DND-41 (cell line): ENCODE data around the gene IGFBP7.

Experiments used
- ATAC-seq: fragments of 200-7000 bp; cut with Tn5 transposase; 3 replicates; pipeline ENCODE4 v1.9.1; 2021; ENCODE audit warnings: low read depth; ENCODE audit not compliant: insufficient read depth
- DNase-seq: peaks from one replicate; pipeline ENCODE4 v3.0.0-alpha.2; 2020
- H2AFZ ChIP-seq: 2 replicates; pipeline ENCODE4 v1.6.0; 2012; ENCODE audit warnings: low read depth, low read length
- H3K27ac ChIP-seq: 2 replicates; pipeline ENCODE4 v1.5.1; 2012; ENCODE audit warnings: low read length, inconsistent platforms
- H3K27me3 ChIP-seq: fragments of 200-600 bp; sonication (generic); 2 replicates; pipeline ENCODE4 v1.6.0; 2012; ENCODE audit warnings: low read length, mild to moderate bottlenecking, inconsistent platforms; ENCODE audit not compliant: insufficient read depth, poor library complexity
- H3K36me3 ChIP-seq: 2 replicates; pipeline ENCODE4 v1.5.1; 2012; ENCODE audit warnings: low read length, inconsistent platforms; ENCODE audit not compliant: insufficient read depth
- H3K4me1 ChIP-seq: 2 replicates; pipeline ENCODE4 v1.5.1; 2012; ENCODE audit warnings: mild to moderate bottlenecking, low read length; ENCODE audit not compliant: insufficient read depth
- H3K4me2 ChIP-seq: 2 replicates; pipeline ENCODE4 v1.6.0; 2012; ENCODE audit warnings: mild to moderate bottlenecking, moderate library complexity, low read length, inconsistent platforms; ENCODE audit not compliant: insufficient read depth
- H3K4me3 ChIP-seq, 2 experiments: fragments of 200-600 bp in 1 of 2; shearing (Covaris generic) in 1 of 2; 2 replicates each; pipeline ENCODE4 v1.5.1; 2012 to 2016; ENCODE audit warnings: inconsistent platforms in 2 of 2, low read length in 2 of 2, mild to moderate bottlenecking in 2 of 2, low read depth in 1 of 2, moderate library complexity in 1 of 2
- H3K79me2 ChIP-seq: 2 replicates; pipeline ENCODE4 v1.6.0; 2012; ENCODE audit warnings: low read length, inconsistent platforms; ENCODE audit not compliant: insufficient read depth
- H3K9ac ChIP-seq: 2 replicates; pipeline ENCODE4 v1.6.0; 2012; ENCODE audit warnings: low read depth, mild to moderate bottlenecking, inconsistent platforms, low read length, moderate library complexity
- H3K9me3 ChIP-seq: 2 replicates; pipeline ENCODE4 v1.5.1; 2012; ENCODE audit warnings: low read length, moderate library complexity, mild to moderate bottlenecking, inconsistent platforms; ENCODE audit not compliant: insufficient read depth, severe bottlenecking
- H4K20me1 ChIP-seq: 2 replicates; pipeline ENCODE4 v1.6.0; 2012; ENCODE audit warnings: low read length; ENCODE audit not compliant: insufficient read depth
- CTCF ChIP-seq: IDR thresholded peaks from 2 replicates; pipeline ENCODE4 v1.5.1; 2012; ENCODE audit warnings: borderline replicate concordance, low read length, moderate library complexity, mild to moderate bottlenecking; ENCODE audit not compliant: poor library complexity, severe bottlenecking; ENCODE audit errors: extremely low read depth
- EZH2 ChIP-seq: IDR thresholded peaks from 3 replicates; pipeline ENCODE4 v1.6.1; 2012; ENCODE audit warnings: borderline replicate concordance, low read depth, mild to moderate bottlenecking, moderate library complexity, low read length, inconsistent platforms; ENCODE audit not compliant: severe bottlenecking

IGFBP7 gene

GRCh38 chr4:57102050-57102624 is 8.0 kb downstream of the IGFBP7 start:
- Histone ChIP-seq H3K36me3 (no peaks in the 10 kb centered on the region), H2AFZ (no peak overlapping the region), H3K4me3 (no peak overlapping the region), H3K4me2 (no peak overlapping the region), H3K27me3 (no peaks in the 10 kb centered on the region), H3K9ac (no peak overlapping the region), H3K4me1 (no peaks in the 10 kb centered on the region), H3K9me3 (no peaks in the 10 kb centered on the region), H3K27ac (no peak overlapping the region), H4K20me1 (no peaks in the 10 kb centered on the region), H3K79me2 (no peaks in the 10 kb centered on the region)
- TF ChIP-seq CTCF (no peak), EZH2 (no peak)
- ATAC-seq (no peak), DNase-seq (no peak)

- no peak overlapping the region for H2AFZ ChIP-seq
- H3K36me3 ChIP-seq: no peaks in the 10 kb centered on the region
- no peak overlapping the region for H3K27ac ChIP-seq
- no peak for ATAC-seq
- H3K4me1 ChIP-seq: no peaks in the 10 kb centered on the region
- DNase-seq: no peak
- H3K27me3 ChIP-seq: no peaks in the 10 kb centered on the region
- no peaks in the 10 kb centered on the region for H3K79me2 ChIP-seq
- no peaks in the 10 kb centered on the region for H3K9me3 ChIP-seq
- H3K4me2 ChIP-seq: no peak overlapping the region
- no peak overlapping the region for H3K4me3 ChIP-seq
- no peaks in the 10 kb centered on the region for H4K20me1 ChIP-seq
- H3K9ac ChIP-seq: no peak overlapping the region
- TF ChIP-seq EZH2 (no peak), CTCF (no peak)
These were observed 9.1 kb downstream of the IGFBP7 start for GRCh38 chr4:57100979-57101651.

GRCh38 chr4:57099363-57099762 is 10.8 kb downstream of the IGFBP7 start:
- Histone ChIP-seq H3K9me3 (no peaks in the 10 kb centered on the region), H3K27ac (no peak overlapping the region), H4K20me1 (no peaks in the 10 kb centered on the region), H3K9ac (no peak overlapping the region), H3K79me2 (no peaks in the 10 kb centered on the region), H3K4me2 (no peak overlapping the region), H3K27me3 (no peaks in the 10 kb centered on the region), H2AFZ (no peak overlapping the region), H3K36me3 (no peaks in the 10 kb centered on the region), H3K4me3 (no peak overlapping the region), H3K4me1 (no peaks in the 10 kb centered on the region)
- TF ChIP-seq EZH2 (no peak), CTCF (no peak)
- no peak for DNase-seq
- ATAC-seq: no peak
